ENCODE data around the gene NBDY. TPM values are rescaled to one million over a fixed set of nuclear protein-coding genes. Genes with fewer than 3 reads are reported as not detected.

The NBDY gene
- total and polyA plus RNA-seq, 2 donors (not counting 3 experiments of a cell fraction or from before 2014, with no cell fraction given) = 33.0 to 57.3 TPM

DNA sequence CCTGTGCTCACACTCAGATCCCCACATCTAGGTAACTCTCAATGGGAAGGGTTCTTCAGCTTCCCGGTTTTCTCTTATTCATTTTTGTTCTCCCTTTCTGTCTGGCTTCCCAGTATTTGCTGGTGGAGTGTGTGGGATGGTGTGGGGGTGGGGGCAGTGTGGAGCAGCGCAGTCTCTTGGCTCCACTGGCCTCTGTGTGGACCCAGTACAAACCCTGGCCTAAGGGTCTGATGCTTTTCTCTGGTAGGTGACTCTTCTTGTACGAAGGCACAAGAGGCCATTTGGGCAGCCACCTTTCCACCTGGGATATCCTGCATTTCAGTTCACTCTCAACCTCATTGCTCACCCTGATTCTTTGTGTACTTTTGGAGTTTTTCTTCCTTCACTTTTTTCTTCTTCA, 71.3 kb downstream of the NBDY start:
- POLR2A ChIA-PET = no interaction called here
- H2AFZ ChIP-seq (ENCODE audit: low read depth, low read length) = no peak overlapping the region
- TF ChIP-seq JUN (IDR thresholded peaks at IDR 0.05; ENCODE audit: borderline replicate concordance, insufficient read depth, insufficient read length, low read depth) (no peak), GATA2 (IDR thresholded peaks at IDR 0.05; ENCODE audit: insufficient read depth, insufficient read length, low read depth, low read length) (no peak), POLR2A (IDR thresholded peaks at IDR 0.05; ENCODE audit: low read depth, low read length) (no peak), MAX (IDR thresholded peaks at IDR 0.05; ENCODE audit: insufficient read depth, insufficient read length) (no peak), CTCF (IDR thresholded peaks at IDR 0.05; ENCODE audit: extremely low read depth in 1 of 2, insufficient read depth in 1 of 2, low read depth in 1 of 2, low read length in 2 of 2) (no peak)
- H3K4me2 ChIP-seq (ENCODE audit: insufficient read depth, low read length) = no peak overlapping the region
- dilution Hi-C loops (cut with MboI; ENCODE audit: extremely low pct_ligation_motif_present, low sequenced_read_pairs) = no loop called here
- no peaks in the 10 kb centered on the region for H3K4me1 ChIP-seq (ENCODE audit: control insufficient read depth, extremely low read depth, insufficient read depth, low read length)
- H3K79me2 ChIP-seq (ENCODE audit: control insufficient read depth, insufficient read depth, low read length) = no peaks in the 10 kb centered on the region
- no peaks in the 10 kb centered on the region for H3K9me3 ChIP-seq (replicated peaks; ENCODE audit: control insufficient read depth, insufficient read depth, low read length)
- BruUV-seq (replicated peaks) = no TSS peak
- H3K9me1 ChIP-seq (replicated peaks; ENCODE audit: control insufficient read depth, extremely low read depth, insufficient read depth, low read length) = no peaks in the 10 kb centered on the region
- no peaks in the 10 kb centered on the region for H3K27me3 ChIP-seq (ENCODE audit: control insufficient read depth in 2 of 2, insufficient read depth in 2 of 2, low read length in 2 of 2)
- DNase-seq (ENCODE audit: low read depth, low spot score) (no peak), FAIRE-seq (no peak)
- intact Hi-C loops (cut with micrococcal nuclease) = no loop called here
- H3K9ac ChIP-seq (replicated peaks; ENCODE audit: extremely low read depth, insufficient read depth, low read length) = no peak overlapping the region
- no peak overlapping the region for H3K4me3 ChIP-seq (replicated peaks in 1 of 3; ENCODE audit: insufficient read depth in 1 of 3, low read depth in 1 of 3, low read length in 3 of 3)
- H3K36me3 ChIP-seq (ENCODE audit: control insufficient read depth in 2 of 2, extremely low read depth in 1 of 2, insufficient read depth in 2 of 2, low read length in 2 of 2) = no peaks in the 10 kb centered on the region
- H4K20me1 ChIP-seq (replicated peaks; ENCODE audit: control insufficient read depth, extremely low read depth, insufficient read depth, low read length) = no peaks in the 10 kb centered on the region
- no peak overlapping the region for H3K27ac ChIP-seq (ENCODE audit: insufficient read depth, low read depth, low read length)
- CTCF ChIA-PET = no interaction called here

DNA sequence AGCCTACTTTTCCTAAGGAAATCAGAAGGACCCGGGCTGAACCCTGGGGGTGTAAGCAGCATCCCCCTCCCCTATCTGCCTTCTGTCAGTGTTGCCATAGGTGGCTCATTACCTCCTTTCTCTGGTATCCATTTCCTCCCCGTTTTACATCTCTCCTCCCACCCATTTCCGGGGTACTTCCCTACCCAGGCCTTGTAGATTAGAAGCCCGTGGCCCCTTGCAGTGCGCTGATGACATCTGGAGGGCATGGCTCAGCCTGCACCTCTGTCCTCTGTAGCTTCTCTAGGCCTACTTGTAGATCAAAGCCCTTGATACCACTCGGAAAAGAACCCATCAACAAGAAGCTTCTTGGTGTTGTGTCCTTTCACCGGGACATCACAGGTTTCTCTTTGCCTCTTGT, 71.8 kb downstream of the NBDY start:
- Histone ChIP-seq H3K36me3 (ENCODE audit: control insufficient read depth in 2 of 2, extremely low read depth in 1 of 2, insufficient read depth in 2 of 2, low read length in 2 of 2) (no peaks in the 10 kb centered on the region), H3K4me2 (ENCODE audit: insufficient read depth, low read length) (no peak overlapping the region), H3K27me3 (ENCODE audit: control insufficient read depth in 2 of 2, insufficient read depth in 2 of 2, low read length in 2 of 2) (no peaks in the 10 kb centered on the region), H3K79me2 (ENCODE audit: control insufficient read depth, insufficient read depth, low read length) (no peaks in the 10 kb centered on the region), H3K4me3 (replicated peaks in 1 of 3; ENCODE audit: insufficient read depth in 1 of 3, low read depth in 1 of 3, low read length in 3 of 3) (no peak overlapping the region), H3K9me1 (replicated peaks; ENCODE audit: control insufficient read depth, extremely low read depth, insufficient read depth, low read length) (no peaks in the 10 kb centered on the region), H3K27ac (ENCODE audit: insufficient read depth, low read depth, low read length) (no peak overlapping the region), H2AFZ (ENCODE audit: low read depth, low read length) (no peak overlapping the region), H3K4me1 (ENCODE audit: control insufficient read depth, extremely low read depth, insufficient read depth, low read length) (no peaks in the 10 kb centered on the region), H3K9ac (replicated peaks; ENCODE audit: extremely low read depth, insufficient read depth, low read length) (no peak overlapping the region), H4K20me1 (replicated peaks; ENCODE audit: control insufficient read depth, extremely low read depth, insufficient read depth, low read length) (no peaks in the 10 kb centered on the region), H3K9me3 (replicated peaks; ENCODE audit: control insufficient read depth, insufficient read depth, low read length) (no peaks in the 10 kb centered on the region)
- FAIRE-seq (no peak), DNase-seq (ENCODE audit: low read depth, low spot score) (no peak)
- CTCF ChIA-PET = no interaction called here
- dilution Hi-C loops (cut with MboI; ENCODE audit: extremely low pct_ligation_motif_present, low sequenced_read_pairs) = no loop called here
- BruUV-seq (replicated peaks) = no TSS peak
- intact Hi-C loops (cut with micrococcal nuclease) = no loop called here
- POLR2A ChIA-PET = no interaction called here
- TF ChIP-seq EZH2 (IDR thresholded peaks at IDR 0.05; ENCODE audit: borderline replicate concordance, low read depth, low read length, severe bottlenecking) (no peak), CTCF (IDR thresholded peaks at IDR 0.05; ENCODE audit: extremely low read depth in 1 of 2, insufficient read depth in 1 of 2, low read depth in 1 of 2, low read length in 2 of 2) (no peak), GATA2 (IDR thresholded peaks at IDR 0.05; ENCODE audit: insufficient read depth, insufficient read length, low read depth, low read length) (no peak), POLR2AphosphoS5 (IDR thresholded peaks at IDR 0.05; ENCODE audit: insufficient read depth, low read depth, low read length) (no peak), JUN (IDR thresholded peaks at IDR 0.05; ENCODE audit: borderline replicate concordance, insufficient read depth, insufficient read length, low read depth) (no peak), FOS (IDR thresholded peaks at IDR 0.05; ENCODE audit: borderline replicate concordance, insufficient read depth, low read length) (no peak)
